Left forelimb (tissue), 1 donor: ENCODE results near the gene FAM89A.
"Not testable (repeated sequence)": the region's sequence is repeated elsewhere in the genome, so short reads cannot be mapped to it uniquely, and the experiment has no call there.

Experiments used
- DNase-seq: peaks from one replicate; pipeline ENCODE4 v3.0.0-alpha.2; 2018; ENCODE audit warnings: low spot score

Gene FAM89A

DNA sequence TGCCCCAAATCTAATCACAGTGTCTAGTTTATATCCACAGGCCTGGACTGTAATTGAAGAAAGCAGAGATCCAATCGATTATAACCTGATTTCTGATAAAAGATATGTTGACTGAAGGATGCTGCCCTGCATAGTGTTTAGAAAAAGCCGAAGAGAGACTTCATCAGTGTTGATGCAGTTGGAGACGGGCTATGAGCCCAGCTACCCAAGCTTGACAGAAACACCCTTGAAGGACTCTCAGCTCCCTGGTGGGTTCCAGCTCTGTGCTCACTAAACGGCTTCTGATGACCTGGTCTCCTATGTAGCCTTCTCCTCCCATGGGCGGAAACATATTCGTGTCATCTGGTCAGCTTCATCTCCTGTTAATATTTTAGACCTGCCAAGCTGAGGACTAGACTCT is 10.2 kb downstream of the FAM89A start:
- no peak for DNase-seq

GRCh38 chr1:231029247-231029646 is 10.8 kb downstream of the FAM89A start:
- not testable (repeated sequence) for DNase-seq

DNA sequence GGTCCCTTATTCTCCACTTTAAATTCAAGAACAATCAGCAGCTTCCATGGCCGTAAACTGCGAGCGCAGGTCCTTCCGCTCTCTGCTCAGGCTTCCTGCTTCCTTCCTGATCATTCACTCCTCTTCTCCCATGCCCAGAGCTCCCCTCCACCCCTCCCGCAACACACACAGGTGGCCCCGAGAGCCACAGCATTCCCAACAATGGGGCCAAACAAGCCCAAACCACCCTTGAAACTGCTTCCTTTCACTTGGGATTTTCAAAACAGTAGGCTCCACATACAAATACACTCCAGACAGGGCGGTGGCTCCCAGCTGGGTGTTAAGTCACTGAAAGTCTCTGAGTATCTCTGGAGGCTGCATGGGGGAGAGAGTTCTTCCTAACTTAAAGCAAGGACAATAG is 11.4 kb downstream of the FAM89A start:
- DNase-seq = no peak

DNA sequence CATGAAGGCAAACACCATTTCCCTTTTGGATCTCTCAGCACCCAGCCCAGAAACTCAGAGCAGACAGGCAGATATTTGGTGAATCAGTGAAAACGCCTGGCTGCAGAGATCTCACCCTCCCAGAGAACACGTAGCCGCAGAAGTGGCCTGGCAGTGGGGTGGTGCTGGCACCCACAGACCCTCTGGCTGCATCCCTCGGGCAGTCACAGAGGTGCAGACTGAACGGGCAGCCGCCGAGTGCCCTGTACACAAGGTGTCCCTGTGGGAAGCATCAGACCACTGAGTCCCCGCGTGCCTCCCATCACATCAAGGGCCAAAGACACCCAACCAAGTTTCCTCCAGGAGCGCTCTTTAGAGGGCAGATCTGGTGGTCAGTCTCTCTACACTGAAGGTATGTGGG is 12.1 kb downstream of the FAM89A start:
- DNase-seq = no peak

DNA sequence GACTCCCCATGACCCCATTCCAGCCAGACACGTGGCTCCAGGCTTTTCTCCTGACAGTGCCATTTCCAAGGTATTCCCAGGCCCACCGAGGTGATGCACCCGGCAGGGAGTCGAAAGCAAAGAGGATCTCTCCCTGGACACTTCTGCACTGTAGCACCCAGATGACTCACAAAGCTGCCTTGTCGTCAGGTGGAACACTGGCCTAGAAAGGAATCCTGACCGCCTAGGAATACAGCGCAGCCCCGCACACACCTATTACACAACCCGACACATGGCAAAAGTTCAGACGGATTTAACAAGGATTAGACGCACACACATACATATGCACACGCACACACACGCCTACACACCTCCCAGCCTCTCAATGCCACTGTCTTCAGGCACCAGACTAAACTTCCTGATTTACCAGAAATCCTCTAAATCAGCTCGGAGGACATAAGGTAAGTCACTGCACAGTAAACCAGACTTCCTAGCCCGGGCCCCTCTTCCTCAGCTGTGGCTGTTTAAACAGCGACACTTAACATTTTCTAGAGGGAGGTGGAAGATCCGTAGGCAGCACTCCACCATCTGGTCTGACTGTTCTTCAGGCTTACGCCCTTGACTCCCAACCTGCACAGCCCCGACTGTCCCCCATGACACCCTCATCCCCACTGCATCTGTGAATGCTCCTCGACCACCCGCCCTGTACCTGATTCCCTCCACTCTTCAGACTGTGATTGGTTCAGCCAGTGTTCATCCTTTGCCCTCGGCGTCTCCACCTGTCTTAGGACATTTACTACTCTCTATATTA is 12.7 kb downstream of the FAM89A start:
- DNase-seq = no peak

DNA sequence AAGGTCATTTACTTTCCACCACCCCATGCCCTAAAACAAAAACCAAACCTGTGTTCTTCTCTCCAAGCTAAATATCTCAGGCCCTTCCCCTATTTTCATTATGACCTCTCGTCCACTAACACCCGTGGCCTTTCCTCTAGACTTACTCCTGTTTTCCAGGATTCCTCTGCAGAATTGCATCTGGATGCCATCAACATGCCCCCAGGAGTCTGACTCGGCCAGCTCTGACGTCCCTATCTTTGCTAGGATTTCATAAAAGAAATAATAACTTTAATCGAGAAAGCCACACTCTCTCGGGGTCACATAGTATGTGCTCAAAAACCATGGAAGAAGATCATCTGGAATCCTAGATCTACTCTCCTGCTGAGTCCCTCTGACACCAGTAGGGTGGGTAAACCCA is 13.5 kb downstream of the FAM89A start:
- DNase-seq = no peak

DNA sequence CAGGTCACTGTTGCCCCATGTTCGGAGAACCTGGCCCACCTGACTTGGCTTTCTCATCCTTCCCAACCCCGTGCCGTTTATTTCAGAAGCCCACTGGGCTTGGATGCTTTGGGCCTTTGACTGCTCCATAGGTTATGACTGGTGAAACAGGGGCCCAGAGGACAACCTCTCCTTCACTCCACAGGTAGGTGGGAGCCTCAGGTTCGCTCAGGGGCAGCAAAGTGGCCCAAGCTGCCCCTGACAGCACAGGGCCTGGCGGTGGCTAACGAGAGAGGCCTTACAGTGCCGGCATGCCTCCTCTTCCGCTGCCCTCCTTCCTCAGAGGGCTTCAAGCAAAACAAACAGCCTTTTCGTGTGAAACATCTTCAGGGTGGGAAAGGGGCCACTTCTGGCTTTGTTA is 16.9 kb downstream of the FAM89A start:
- no peak for DNase-seq

DNA sequence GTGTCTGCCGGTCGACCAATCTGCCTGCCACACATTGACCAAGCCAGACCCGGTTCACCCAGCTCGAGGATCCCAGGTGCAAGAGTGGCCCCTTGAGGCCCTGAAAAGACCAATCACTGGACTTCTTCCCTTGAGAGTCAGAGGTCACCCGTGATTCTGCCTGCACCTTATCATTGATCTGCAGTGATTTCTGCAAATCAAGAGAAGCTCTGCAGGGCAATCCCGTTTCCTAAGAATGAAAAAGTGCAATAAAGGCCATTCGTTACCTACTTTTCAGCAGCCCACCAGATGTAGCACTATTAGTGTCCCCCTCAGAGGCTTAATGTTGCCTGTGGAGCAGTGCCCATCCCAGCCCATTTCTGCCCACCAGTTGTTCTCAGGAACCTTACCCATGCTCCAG is 17.5 kb downstream of the FAM89A start:
- not testable (repeated sequence) for DNase-seq

GRCh38 chr1:231021540-231022031 is 18.5 kb downstream of the FAM89A start:
- no peak for DNase-seq

- no peak for DNase-seq
Measured at GRCh38 chr1:231020816-231021215, 19.2 kb downstream of the FAM89A start.

- no peak for DNase-seq
Measured at GRCh38 chr1:231020139-231020601, 19.9 kb downstream of the FAM89A start.

- DNase-seq = no peak
Measured at GRCh38 chr1:231019711-231020110, 20.3 kb downstream of the FAM89A start.

GRCh38 chr1:231016966-231017365 is 23.1 kb downstream of the FAM89A start:
- no peak for DNase-seq

GRCh38 chr1:231016234-231016633 is 23.8 kb downstream of the FAM89A start:
- DNase-seq = no peak

GRCh38 chr1:231013391-231014015 is 26.6 kb downstream of the FAM89A start:
- no peak for DNase-seq

- no peak for DNase-seq
Measured at GRCh38 chr1:231011963-231012362, 28.1 kb downstream of the FAM89A start.

GRCh38 chr1:231011360-231011759 is 28.7 kb downstream of the FAM89A start:
- no peak for DNase-seq

- DNase-seq = not testable (repeated sequence)
Measured at GRCh38 chr1:231007535-231007934, 32.5 kb downstream of the FAM89A start.

- DNase-seq = no peak
Measured at GRCh38 chr1:231001892-231002291, 38.2 kb downstream of the FAM89A start.

GRCh38 chr1:231000639-231001038 is 39.4 kb downstream of the FAM89A start:
- DNase-seq = no peak

GRCh38 chr1:231000201-231000600 is 39.9 kb downstream of the FAM89A start:
- DNase-seq = no peak

DNA sequence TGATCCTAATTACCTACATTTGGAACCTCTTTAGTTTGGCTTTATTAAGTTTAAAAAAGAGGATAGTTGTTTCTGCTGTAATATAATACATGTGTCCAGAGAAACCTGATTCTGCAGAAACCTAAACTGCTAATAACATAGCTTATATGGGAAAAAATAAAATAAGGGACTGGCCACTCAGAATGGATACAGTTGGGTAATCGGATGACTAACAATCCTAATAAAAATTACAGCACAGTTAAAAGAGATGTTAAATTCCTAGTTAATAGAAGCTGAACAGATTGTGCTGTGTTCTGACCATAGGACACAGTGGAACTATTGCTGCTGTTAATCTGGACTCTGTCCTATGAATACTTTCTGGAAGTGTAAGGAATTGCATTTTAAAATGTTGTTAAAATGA is 45.2 kb downstream of the FAM89A start:
- no peak for DNase-seq

GRCh38 chr1:230992100-230992774 is 47.8 kb downstream of the FAM89A start:
- no peak for DNase-seq
